ENCODE results near the gene KRTAP10-11.
"Not testable (repeated sequence)": the region's sequence is repeated elsewhere in the genome, so short reads cannot be mapped to it uniquely, and the experiment has no call there.

The KRTAP10-11 gene

DNA sequence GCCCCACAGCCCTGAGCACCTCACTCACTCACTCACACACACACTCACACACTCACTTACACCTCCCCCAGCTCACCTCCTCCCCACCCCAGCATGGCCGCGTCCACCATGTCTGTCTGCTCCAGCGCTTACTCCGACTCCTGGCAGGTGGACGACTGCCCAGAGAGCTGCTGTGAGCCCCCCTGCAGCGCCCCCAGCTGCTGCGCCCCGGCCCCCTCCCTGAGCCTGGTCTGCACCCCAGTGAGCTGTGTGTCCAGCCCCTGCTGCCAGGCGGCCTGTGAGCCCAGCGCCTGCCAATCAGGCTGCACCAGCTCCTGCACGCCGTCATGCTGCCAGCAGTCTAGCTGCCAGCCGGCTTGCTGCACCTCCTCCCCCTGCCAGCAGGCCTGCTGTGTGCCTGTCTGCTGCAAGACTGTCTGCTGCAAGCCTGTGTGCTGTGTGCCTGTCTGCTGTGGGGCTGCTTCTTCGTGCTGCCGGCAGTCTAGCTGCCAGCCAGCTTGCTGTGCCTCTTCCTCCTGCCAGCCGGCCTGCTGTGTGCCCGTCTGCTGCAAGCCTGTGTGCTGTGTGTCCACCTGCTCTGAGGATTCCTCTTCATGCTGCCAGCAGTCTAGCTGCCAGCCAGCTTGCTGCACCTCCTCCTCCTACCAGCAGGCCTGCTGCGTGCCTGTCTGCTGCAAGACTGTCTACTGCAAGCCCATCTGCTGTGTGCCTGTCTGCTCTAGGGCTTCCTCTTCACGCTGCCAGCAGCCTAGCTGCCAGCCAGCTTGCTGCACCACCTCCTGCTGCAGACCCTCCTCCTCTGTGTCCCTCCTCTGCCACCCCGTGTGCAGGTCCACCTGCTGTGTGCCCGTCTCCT, at the start of gene KRTAP10-11:
Gene KRTAP10-11 (plus strand): TSS at position 49 of the 856 bp plus-strand sequence. CDS start 45 bp downstream, at position 94.
- DNase-seq: not testable (repeated sequence)

- no peak for DNase-seq
Observed at GRCh38 chr21:44598061-44598460, 48.2 kb upstream of the KRTAP10-11 start.

DNA sequence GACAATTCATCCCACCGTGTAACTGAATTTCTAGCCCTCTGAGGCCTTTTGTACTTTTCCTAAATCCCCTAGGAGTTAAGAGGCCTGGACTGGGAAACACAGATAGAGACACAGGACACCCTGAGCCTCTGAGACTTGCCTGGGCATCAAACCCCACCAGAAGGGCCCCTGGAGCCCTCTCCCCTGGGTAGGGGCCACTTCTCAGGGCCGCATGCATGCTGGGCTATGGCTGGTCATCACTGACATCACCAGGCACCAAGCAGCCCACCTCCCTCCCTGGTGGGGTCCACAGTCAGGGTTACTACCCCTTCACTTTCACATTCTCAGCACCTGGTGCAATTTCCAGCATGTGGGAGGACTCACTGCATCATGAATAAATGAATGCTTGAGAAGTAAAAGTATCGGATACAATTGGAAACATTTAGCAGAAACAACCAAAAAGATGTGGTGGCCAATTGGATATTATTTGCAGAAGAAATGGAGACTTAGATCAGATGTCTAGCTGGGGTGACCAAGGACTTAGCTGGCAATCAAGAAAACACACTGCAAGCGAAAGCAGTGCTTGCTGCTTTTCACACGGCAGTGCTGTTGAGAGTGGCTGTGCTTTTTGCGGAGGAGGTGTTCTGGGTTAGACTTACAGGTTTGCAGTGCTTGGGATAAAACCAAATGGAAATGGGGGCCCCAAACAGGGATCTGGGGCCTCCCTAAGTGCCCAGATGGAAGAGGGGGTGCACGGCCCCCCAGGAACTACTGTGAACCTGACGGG, 46.8 kb upstream of the KRTAP10-11 start:
- no peak for DNase-seq

- not testable (repeated sequence) for DNase-seq
Observed at GRCh38 chr21:44600118-44600978, 45.9 kb upstream of the KRTAP10-11 start, which contains the start of gene KRTAP10-7. TSS of gene KRTAP10-7 (plus strand) at chr21:44600597. CDS start at chr21:44600622, 25 bp downstream.

- not testable (repeated sequence) for DNase-seq
Observed at GRCh38 chr21:44601091-44601490, 45.1 kb upstream of the KRTAP10-11 start.

- DNase-seq: no peak
Observed at GRCh38 chr21:44601596-44602462, 44.4 kb upstream of the KRTAP10-11 start.

DNA sequence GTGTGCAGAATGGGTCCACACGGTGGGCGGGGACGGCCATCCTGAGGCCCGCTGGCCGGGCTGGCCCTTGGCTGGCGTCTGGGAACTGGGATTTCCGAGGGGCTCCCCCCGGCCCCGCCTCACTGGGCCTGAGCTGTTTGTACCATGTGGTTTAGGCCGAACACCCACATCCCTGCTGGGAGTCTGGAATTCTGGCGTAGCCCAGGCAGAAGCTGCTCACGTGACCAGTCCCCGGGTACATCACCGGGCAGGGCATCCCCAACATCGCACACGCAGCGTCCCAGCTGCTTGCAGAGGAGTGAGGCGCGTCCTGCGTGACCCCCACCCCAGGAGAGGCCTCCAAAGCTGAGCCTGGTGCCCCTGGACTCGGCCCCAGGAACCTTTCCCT, 43.8 kb upstream of the KRTAP10-11 start:
- no peak for DNase-seq

- no peak for DNase-seq
Observed at GRCh38 chr21:44603109-44603875, 42.9 kb upstream of the KRTAP10-11 start.

DNA sequence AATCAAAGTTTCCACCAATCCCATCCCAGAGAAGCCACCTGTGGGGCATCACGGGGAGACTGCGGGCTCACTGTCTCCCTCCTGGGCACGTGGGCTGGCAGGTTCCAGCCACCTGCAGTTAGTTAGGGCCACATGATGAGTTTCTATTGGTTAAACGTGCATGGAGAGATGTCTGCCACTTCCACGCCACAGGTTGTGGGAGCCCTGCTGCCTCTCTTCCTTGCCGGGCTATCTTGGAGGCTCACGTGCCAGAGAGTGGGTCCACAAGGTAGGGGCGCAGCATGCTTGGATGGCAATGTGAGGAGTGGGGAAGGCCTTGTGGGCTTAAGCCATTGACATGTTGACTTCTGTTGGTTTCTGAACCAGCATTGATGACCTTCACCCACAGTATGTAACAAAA, 42.3 kb upstream of the KRTAP10-11 start:
- no peak for DNase-seq

- no peak for DNase-seq
Observed at GRCh38 chr21:44606495-44606894, 39.7 kb upstream of the KRTAP10-11 start.

DNA sequence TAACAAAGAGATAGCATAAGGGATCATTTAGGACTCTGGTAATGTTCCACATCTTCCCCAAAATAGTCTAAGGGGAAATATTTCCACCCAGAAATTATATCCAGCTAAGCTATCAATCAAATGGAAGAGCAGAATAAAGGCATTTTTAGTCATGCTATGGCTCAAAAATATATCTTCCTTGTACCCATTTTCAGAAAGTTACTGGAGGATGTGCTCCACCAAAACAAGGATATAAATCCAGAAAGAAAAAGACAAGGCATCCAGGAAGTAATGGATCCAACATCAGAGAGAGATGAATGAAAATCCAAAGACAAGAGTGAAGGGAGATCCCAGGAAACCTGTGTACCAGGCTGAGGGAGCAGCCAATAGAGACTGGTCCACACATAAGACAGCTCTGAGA, 37.0 kb upstream of the KRTAP10-11 start:
- DNase-seq: no peak

GRCh38 chr21:44610157-44610843, 35.9 kb upstream of the KRTAP10-11 start:
- not testable (repeated sequence) for DNase-seq

- DNase-seq: no peak
Observed at GRCh38 chr21:44611551-44611950, 34.7 kb upstream of the KRTAP10-11 start.

DNA sequence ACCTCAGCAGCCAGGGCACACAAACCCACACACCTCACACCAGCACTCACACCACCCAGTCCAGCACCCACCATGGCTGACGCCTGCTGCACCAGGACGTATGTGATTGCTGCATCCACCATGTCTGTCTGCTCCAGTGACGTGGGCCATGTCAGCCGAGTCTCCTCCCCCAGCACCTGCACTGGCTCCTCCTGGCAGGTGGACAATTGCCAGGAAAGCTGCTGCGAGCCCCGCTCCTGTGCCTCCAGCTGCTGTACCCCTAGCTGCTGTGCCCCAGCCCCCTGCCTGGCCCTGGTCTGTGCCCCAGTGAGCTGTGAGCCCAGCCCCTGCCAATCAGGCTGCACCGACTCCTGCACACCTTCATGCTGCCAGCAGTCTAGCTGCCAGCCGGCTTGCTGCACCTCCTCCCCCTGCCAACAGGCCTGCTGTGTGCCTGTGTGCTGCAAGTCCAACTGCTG, 34.2 kb upstream of the KRTAP10-11 start, which contains the start of gene KRTAP10-8:
Gene KRTAP10-8 (plus strand): TSS at position 51 of the 458 bp plus-strand sequence. CDS start 22 bp downstream, at position 73.
- DNase-seq: no peak

GRCh38 chr21:44612669-44613229, 33.5 kb upstream of the KRTAP10-11 start:
- no peak for DNase-seq

DNA sequence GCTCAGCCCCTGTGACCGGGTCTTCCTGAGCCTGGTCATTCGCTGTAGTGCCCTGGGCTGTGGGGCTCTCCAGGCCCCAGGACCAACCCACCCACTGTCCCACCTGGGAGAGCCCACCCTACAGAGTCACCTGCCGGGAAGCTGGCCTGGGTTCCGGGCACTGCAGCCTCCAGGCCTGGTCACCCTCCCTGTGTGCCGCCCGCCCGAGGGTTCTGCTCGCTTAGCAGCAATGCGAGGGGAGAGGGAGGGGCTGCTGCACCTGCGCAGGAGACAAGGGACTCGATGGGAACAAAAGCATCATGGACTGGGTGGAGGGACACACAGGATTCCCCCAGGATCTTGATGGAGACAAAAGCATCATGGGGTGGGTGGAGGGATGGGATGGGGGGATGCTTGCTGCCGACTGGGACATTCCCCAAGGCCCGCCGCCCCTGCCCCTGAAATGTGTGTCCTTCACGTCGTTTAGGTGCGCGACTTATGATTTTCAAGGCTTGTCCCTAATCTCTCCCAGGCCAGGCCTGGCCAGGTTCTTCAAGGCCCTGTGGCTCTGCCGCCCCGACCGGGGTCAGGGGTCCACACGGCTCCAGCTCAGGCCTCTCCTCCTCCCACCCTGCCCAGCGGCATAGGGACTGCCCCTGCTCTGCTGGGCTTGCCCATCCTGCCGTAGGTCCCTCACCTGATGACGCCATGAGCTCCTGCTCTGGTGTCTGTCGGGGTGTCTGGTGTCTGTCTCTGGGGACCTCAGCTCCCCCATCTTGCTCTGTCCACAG, 32.6 kb upstream of the KRTAP10-11 start:
- no peak for DNase-seq

- no peak for DNase-seq
Observed at GRCh38 chr21:44614161-44614631, 32.0 kb upstream of the KRTAP10-11 start.

- no peak for DNase-seq
Observed at GRCh38 chr21:44614961-44615391, 31.2 kb upstream of the KRTAP10-11 start.

GRCh38 chr21:44615466-44615865, 30.7 kb upstream of the KRTAP10-11 start:
- DNase-seq: no peak
